Measurements from ENCODE around the gene OPA1.

The OPA1 gene

DNA sequence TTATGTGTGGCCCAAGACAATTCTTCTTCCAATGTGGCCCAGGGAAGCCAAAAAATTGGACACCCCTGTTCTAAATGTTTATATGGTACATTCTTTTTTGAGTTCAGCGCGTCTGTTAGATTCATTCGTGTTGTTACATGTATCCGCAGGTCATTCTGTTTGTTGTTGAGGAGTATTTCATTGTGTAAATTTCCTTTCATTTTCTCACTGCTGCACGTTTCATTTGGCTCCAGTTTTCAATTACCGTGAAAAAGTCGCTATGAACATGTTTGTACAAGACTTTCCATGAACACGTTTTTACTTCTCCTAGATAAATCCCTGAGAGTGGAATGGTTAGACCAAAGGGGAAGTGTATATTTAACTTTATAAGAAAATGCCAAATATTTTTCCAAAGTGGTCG lies 7.5 kb upstream of the OPA1 start:
- no peak for FAIRE-seq
- TF ChIP-seq POU2F2 (IDR thresholded peaks at IDR 0.05; ENCODE audit: low read depth, low read length) (no peak), PAX5 (IDR thresholded peaks at IDR 0.05; ENCODE audit: insufficient read depth, low read length, severe bottlenecking) (no peak), POLR2A (IDR thresholded peaks at IDR 0.05; ENCODE audit: low read depth, low read length) (no peak), POLR2AphosphoS5 (IDR thresholded peaks at IDR 0.05; ENCODE audit: low read depth, low read length) (no peak), SPI1 (IDR thresholded peaks at IDR 0.05; ENCODE audit: low read depth, low read length) (no peak)
- no peak for DNase-seq (ENCODE audit: insufficient read length, low spot score)

DNA sequence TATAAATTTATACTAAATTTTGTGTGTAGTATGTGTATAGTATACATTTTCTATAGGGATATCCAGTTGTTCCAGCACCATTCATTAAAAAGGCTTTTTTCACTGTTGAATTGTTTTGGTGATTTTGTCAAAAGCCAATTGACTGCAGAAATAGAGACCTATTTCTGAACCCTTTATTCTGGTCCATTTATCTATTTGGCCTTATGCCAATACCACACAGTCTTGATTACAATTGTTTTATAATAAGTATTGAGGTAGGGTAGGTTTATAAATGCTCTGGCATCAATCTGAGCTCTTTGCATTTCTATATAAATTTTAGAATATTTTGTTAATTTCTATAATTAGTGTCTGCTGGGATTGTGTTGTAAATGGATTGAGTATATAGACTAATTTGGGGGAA lies 6.5 kb upstream of the OPA1 start:
- DNase-seq (ENCODE audit: insufficient read length, low spot score): no peak
- TF ChIP-seq SPI1 (IDR thresholded peaks at IDR 0.05; ENCODE audit: low read depth, low read length) (no peak), POLR2AphosphoS5 (IDR thresholded peaks at IDR 0.05; ENCODE audit: low read depth, low read length) (no peak), TAF1 (IDR thresholded peaks at IDR 0.05; ENCODE audit: low read depth, low read length) (no peak), POU2F2 (IDR thresholded peaks at IDR 0.05; ENCODE audit: low read depth, low read length) (no peak), PAX5 (IDR thresholded peaks at IDR 0.05; ENCODE audit: insufficient read depth, low read length, severe bottlenecking) (no peak), POLR2A (IDR thresholded peaks at IDR 0.05; ENCODE audit: low read depth, low read length) (no peak)
- FAIRE-seq: no peak

DNA sequence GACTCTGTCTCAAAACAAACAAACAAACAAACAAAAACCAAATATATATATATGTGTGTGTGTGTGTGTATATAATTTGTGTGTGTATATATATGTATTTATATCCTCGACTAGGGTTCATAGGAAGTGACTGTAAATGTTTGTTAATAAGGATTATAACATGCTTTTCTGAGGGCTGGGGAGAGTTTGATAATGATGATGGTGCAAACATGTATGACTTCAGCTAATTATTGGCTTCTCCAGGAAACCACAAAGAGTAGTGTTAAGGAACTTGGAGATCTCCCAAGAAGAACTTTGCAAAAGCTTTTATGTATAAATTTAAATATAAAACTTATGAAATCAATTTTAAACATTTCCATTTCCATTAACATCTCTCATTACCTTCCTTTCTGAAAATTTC lies 3.9 kb upstream of the OPA1 start:
- no peak for DNase-seq (ENCODE audit: insufficient read length, low spot score)
- TF ChIP-seq POU2F2 (IDR thresholded peaks at IDR 0.05; ENCODE audit: low read depth, low read length) (no peak), SPI1 (IDR thresholded peaks at IDR 0.05; ENCODE audit: low read depth, low read length) (no peak), POLR2A (IDR thresholded peaks at IDR 0.05; ENCODE audit: low read depth, low read length) (no peak), PAX5 (IDR thresholded peaks at IDR 0.05; ENCODE audit: insufficient read depth, low read length, severe bottlenecking) (no peak), POLR2AphosphoS5 (IDR thresholded peaks at IDR 0.05; ENCODE audit: low read depth, low read length) (no peak), TAF1 (IDR thresholded peaks at IDR 0.05; ENCODE audit: low read depth, low read length) (no peak)
- no peak for FAIRE-seq

DNA sequence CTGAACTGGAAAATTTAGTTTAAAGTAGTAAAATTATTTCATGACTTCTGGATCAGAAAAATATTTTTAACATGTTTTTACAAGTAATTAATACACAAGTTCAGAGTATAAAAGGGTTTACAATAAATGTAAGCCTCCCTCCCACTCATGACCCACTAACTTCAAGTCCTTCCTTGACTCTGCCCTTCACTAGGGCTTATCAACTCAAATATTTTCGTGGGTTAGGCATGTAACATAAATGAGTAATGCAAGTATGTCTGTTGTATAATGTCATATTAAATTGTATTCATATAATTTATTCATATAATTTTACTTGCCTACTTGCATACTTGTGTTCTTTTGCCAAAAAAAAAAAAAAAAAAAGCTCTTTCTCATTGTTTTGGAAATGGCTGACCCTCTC lies 3.4 kb upstream of the OPA1 start:
- DNase-seq (ENCODE audit: insufficient read length, low spot score) (no peak), FAIRE-seq (no peak)
- TF ChIP-seq TAF1 (IDR thresholded peaks at IDR 0.05; ENCODE audit: low read depth, low read length): no peak
- no peak for TF ChIP-seq SPI1 (IDR thresholded peaks at IDR 0.05; ENCODE audit: low read depth, low read length)
- TF ChIP-seq POLR2AphosphoS5 (IDR thresholded peaks at IDR 0.05; ENCODE audit: low read depth, low read length): no peak
- TF ChIP-seq PAX5 (IDR thresholded peaks at IDR 0.05; ENCODE audit: insufficient read depth, low read length, severe bottlenecking): no peak
- TF ChIP-seq POLR2A (IDR thresholded peaks at IDR 0.05; ENCODE audit: low read depth, low read length): no peak
- no peak for TF ChIP-seq POU2F2 (IDR thresholded peaks at IDR 0.05; ENCODE audit: low read depth, low read length)

DNA sequence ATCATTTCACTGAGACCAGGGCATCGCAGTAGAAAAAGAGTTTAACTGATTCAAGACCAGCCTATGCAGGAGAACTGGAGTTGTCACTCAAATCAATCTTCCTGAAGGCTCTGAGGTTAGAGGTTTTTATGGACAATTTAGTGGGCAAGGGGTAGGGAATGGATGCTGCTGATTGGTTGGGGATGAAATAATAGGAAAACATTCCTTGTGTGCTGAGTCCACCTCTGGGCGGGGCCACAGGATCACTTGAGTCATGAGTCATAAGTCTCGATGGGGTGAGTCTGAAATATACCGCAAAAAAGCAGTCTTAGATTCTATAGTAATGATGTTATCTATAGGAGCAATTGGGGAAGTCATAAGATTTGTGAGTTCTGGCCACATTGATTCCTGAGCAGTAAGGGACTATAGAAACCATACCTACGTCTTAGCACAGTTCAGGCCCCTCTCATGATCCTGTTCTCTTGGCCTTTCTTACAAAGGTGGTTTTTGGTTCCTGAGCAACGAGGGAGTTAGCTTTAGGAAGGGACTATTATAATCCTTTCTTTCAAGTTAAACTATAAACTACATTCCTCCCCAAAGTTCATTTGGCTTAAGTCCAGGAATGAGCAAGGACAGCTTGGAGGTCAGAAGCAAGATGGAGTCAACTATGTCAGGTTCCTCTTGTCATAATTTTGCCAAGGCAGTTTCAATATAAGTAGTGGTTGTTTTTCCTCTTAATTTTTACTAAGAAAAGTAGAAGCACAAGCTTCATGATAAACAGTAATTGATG lies 2.7 kb upstream of the OPA1 start:
- FAIRE-seq: no peak
- no peak for DNase-seq (ENCODE audit: insufficient read length, low spot score)
- no peak for TF ChIP-seq POU2F2 (IDR thresholded peaks at IDR 0.05; ENCODE audit: low read depth, low read length)
- no peak for TF ChIP-seq SPI1 (IDR thresholded peaks at IDR 0.05; ENCODE audit: low read depth, low read length)
- no peak for TF ChIP-seq POLR2AphosphoS5 (IDR thresholded peaks at IDR 0.05; ENCODE audit: low read depth, low read length)
- TF ChIP-seq PAX5 (IDR thresholded peaks at IDR 0.05; ENCODE audit: insufficient read depth, low read length, severe bottlenecking): no peak
- TF ChIP-seq POLR2A (IDR thresholded peaks at IDR 0.05; ENCODE audit: low read depth, low read length): no peak
- no peak for TF ChIP-seq TAF1 (IDR thresholded peaks at IDR 0.05; ENCODE audit: low read depth, low read length)

DNA sequence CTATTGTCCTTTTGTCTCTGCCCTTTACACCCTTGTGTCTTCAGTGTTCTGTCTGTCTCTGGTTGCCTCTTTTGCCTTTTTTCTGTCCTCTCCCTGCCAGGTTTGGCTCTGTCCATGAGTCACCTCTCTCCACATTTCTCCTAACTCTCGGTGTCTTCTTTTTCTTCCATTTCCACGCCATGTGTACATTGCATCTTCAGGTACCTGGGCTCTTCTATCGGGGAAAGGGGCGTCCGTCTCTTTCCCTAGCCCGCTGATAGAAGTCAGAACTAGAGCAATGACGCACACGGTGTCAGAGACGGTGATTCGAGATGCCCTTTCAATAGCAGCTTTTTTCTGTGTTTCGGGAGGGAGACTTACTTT lies 641 bp downstream of the OPA1 start:
- no peak for DNase-seq (ENCODE audit: insufficient read length, low spot score)
- FAIRE-seq: peak; percentile 31
- no peak for TF ChIP-seq PAX5 (IDR thresholded peaks at IDR 0.05; ENCODE audit: insufficient read depth, low read length, severe bottlenecking)
- no peak for TF ChIP-seq SPI1 (IDR thresholded peaks at IDR 0.05; ENCODE audit: low read depth, low read length)
- no peak for TF ChIP-seq POLR2A (IDR thresholded peaks at IDR 0.05; ENCODE audit: low read depth, low read length)
- no peak; the same call in 1 of the 2 replicates for TF ChIP-seq TAF1 (IDR thresholded peaks at IDR 0.05; ENCODE audit: low read depth, low read length)
- TF ChIP-seq POLR2AphosphoS5 (IDR thresholded peaks at IDR 0.05; ENCODE audit: low read depth, low read length): 0 out of 2 replicates have a peak, but pooled peaks have one; percentile 10
- TF ChIP-seq POU2F2 (IDR thresholded peaks at IDR 0.05; ENCODE audit: low read depth, low read length): no peak

DNA sequence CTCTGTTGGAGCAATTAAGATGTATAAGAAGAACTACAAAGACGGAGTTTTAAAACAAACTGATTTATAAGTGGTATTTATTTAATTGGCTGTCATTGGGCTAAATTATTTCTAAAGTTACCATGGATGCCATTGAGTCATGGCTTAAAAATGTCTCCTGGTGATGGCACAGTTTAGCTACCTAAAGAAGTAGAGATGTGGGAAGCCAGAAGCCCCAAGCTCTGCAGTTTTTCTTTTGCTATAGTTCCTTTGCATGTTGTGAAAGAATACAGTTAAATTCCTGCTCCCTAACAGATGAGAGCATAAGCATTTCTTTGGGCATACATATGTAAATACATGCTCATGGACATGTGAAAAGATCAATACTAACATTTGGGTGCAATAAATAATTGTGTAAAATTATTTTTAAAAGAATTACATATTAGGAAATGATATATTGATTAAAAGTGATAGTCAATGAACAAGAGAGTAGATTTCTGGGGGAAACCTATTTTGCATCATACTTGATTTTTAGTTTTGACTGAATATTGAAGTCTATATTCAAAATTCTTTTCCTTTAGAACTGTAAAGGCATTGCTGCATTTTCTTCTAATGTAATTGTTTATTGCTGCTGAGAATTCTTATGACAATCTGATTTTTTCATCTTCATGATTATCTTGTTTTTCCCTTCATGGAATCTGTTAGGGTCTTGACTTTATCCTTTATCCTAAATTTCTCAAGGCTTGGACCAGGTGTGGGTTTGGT lies 2.1 kb downstream of the OPA1 start:
- TF ChIP-seq POLR2A (IDR thresholded peaks at IDR 0.05; ENCODE audit: low read depth, low read length) (no peak), PAX5 (IDR thresholded peaks at IDR 0.05; ENCODE audit: insufficient read depth, low read length, severe bottlenecking) (no peak), POU2F2 (IDR thresholded peaks at IDR 0.05; ENCODE audit: low read depth, low read length) (no peak), TAF1 (IDR thresholded peaks at IDR 0.05; ENCODE audit: low read depth, low read length) (no peak), POLR2AphosphoS5 (IDR thresholded peaks at IDR 0.05; ENCODE audit: low read depth, low read length) (no peak), SPI1 (IDR thresholded peaks at IDR 0.05; ENCODE audit: low read depth, low read length) (no peak)
- no peak for DNase-seq (ENCODE audit: insufficient read length, low spot score)
- FAIRE-seq: no peak

DNA sequence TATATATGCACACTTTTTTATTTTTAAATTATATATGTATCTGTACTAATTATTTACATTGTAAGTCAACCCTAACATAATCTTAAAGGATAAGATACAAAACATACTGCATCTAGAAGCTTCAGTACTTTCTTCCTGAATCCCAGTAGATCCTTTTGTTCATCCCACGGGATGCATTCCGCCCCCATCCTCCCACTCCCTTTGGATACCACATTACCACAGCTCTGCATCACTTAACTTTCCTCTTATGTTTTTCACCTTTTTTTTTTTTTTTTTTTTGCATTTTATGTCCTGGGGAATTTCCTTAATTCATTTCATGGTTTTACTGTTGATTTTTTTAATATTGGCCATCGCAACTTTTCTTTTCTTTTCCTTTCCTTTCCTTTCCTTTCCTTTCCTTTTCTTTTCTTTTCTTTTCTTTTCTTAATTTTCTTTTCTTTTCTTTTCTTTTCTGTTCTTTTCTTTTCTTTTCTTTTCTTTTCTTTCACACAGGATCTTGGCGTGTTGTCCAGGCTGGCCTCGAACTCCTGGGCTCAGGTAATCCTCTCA lies 3.0 kb downstream of the OPA1 start:
- TF ChIP-seq PAX5 (IDR thresholded peaks at IDR 0.05; ENCODE audit: insufficient read depth, low read length, severe bottlenecking): no peak
- TF ChIP-seq TAF1 (IDR thresholded peaks at IDR 0.05; ENCODE audit: low read depth, low read length): no peak
- TF ChIP-seq SPI1 (IDR thresholded peaks at IDR 0.05; ENCODE audit: low read depth, low read length): no peak
- no peak for TF ChIP-seq POLR2AphosphoS5 (IDR thresholded peaks at IDR 0.05; ENCODE audit: low read depth, low read length)
- no peak for TF ChIP-seq POLR2A (IDR thresholded peaks at IDR 0.05; ENCODE audit: low read depth, low read length)
- TF ChIP-seq POU2F2 (IDR thresholded peaks at IDR 0.05; ENCODE audit: low read depth, low read length): no peak
- no peak for DNase-seq (ENCODE audit: insufficient read length, low spot score)
- FAIRE-seq: no peak

DNA sequence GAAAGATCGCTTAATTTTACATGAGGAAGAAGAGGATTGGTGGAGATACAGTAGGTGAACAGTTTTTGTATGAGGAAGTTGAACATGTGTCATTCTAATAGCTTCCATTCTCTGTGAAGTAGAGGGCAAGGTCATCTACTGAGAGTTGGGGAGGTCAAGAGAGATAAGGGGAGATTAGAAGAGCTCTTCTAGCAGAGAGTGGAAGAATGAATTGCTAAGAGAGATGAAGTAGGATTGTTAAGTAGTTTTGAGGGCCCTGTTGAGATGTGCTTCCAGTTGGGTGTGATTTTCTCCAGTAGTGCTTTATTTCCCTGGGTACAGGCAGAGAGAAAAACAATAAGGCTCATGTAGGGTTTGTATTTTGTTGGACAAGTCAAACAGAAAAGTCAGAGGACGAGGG lies 5.2 kb downstream of the OPA1 start:
- DNase-seq (ENCODE audit: insufficient read length, low spot score) (no peak), FAIRE-seq (no peak)
- no peak for TF ChIP-seq TAF1 (IDR thresholded peaks at IDR 0.05; ENCODE audit: low read depth, low read length)
- TF ChIP-seq SPI1 (IDR thresholded peaks at IDR 0.05; ENCODE audit: low read depth, low read length): no peak
- no peak for TF ChIP-seq POLR2A (IDR thresholded peaks at IDR 0.05; ENCODE audit: low read depth, low read length)
- TF ChIP-seq POU2F2 (IDR thresholded peaks at IDR 0.05; ENCODE audit: low read depth, low read length): no peak
- TF ChIP-seq PAX5 (IDR thresholded peaks at IDR 0.05; ENCODE audit: insufficient read depth, low read length, severe bottlenecking): no peak
- no peak for TF ChIP-seq POLR2AphosphoS5 (IDR thresholded peaks at IDR 0.05; ENCODE audit: low read depth, low read length)

All from GM12891 (cell line).